PC-3 (cell line): ENCODE results near the gene TP53AIP1. TPM values are rescaled to one million over a fixed set of nuclear protein-coding genes. Genes with fewer than 3 reads are reported as not detected.

Experiments used
- ATAC-seq: fragments of 200-7000 bp; cut with Tn5 transposase; 2 replicates; pipeline ENCODE4 v1.9.1; 2020; ENCODE audit warnings: mild to moderate bottlenecking, moderate library complexity
- BruUV-seq: library from RNA; stranded (reverse); fragments of 400-500 nt; replicated peaks from 2 replicates; lab custom pipeline; 2021; lab: Mats Ljungman, UMichigan
- CTCF ChIA-PET: fragments of 300-600 bp; sonication (Branson Sonifier 250); formaldehyde crosslinking; loops from one replicate; lab custom pipeline; 2022; ENCODE audit warnings: antibody characterized with exemption; lab: Charles Lee
- POLR2A ChIA-PET: fragments of 300-600 bp; sonication (Branson Sonifier 250); formaldehyde crosslinking; loops from one replicate; lab custom pipeline; 2022; ENCODE audit warnings: antibody characterized with exemption; ENCODE audit not compliant: unreplicated experiment; lab: Charles Lee
- DNase-seq: peaks from one replicate; pipeline ENCODE4 v3.0.0-alpha.2; 2015
- H2AFZ ChIP-seq: fragments of 300-600 bp; sonication (generic); 2 replicates; pipeline ENCODE4 v1.6.0; 2016; ENCODE audit warnings: antibody characterized with exemption, low read length
- H3F3A ChIP-seq: fragments of 300-600 bp; sonication (generic); one replicate; pipeline ENCODE4 v1.6.0; 2017; ENCODE audit warnings: antibody characterized with exemption, low read length, control low read depth, mild to moderate bottlenecking; ENCODE audit not compliant: unreplicated experiment
- H3K27ac ChIP-seq: fragments of 300-600 bp; sonication (generic); 2 replicates; pipeline ENCODE4 v1.5.1; 2016; ENCODE audit warnings: mild to moderate bottlenecking, low read length
- H3K27me3 ChIP-seq: fragments of 300-600 bp; sonication (generic); 2 replicates; pipeline ENCODE4 v1.6.1; 2016; ENCODE audit warnings: low read length, mixed read lengths
- H3K36me3 ChIP-seq: fragments of 300-600 bp; sonication (generic); 2 replicates; pipeline ENCODE4 v1.6.1; 2016; ENCODE audit warnings: low read depth, mixed run types, low read length, mixed read lengths
- H3K4me1 ChIP-seq: fragments of 300-600 bp; sonication (generic); 2 replicates; pipeline ENCODE4 v1.5.1; 2016; ENCODE audit warnings: low read length; ENCODE audit not compliant: insufficient read depth
- H3K4me2 ChIP-seq: fragments of 300-600 bp; sonication (generic); 2 replicates; pipeline ENCODE4 v1.6.0; 2016; ENCODE audit warnings: low read length
- H3K4me3 ChIP-seq: fragments of 300-600 bp; sonication (generic); 2 replicates; pipeline ENCODE4 v1.5.1; 2016; ENCODE audit warnings: mild to moderate bottlenecking, low read length, mixed read lengths
- H3K79me2 ChIP-seq: fragments of 300-600 bp; sonication (generic); 2 replicates; pipeline ENCODE4 v1.6.1; 2017; ENCODE audit warnings: low read length, mixed read lengths
- H3K9ac ChIP-seq: fragments of 300-600 bp; sonication (generic); 2 replicates; pipeline ENCODE4 v1.6.0; 2016; ENCODE audit warnings: mild to moderate bottlenecking, low read length
- H3K9me2 ChIP-seq: fragments of 300-600 bp; sonication (generic); replicated peaks from 2 replicates; pipeline ENCODE4 v1.6.1; 2016; ENCODE audit warnings: mixed run types, low read length, mixed read lengths
- H3K9me3 ChIP-seq: fragments of 300-600 bp; sonication (generic); 2 replicates; pipeline ENCODE4 v1.6.1; 2016; ENCODE audit warnings: low read length, mixed read lengths
- H4K20me1 ChIP-seq: fragments of 300-600 bp; sonication (generic); 2 replicates; pipeline ENCODE4 v1.6.1; 2016; ENCODE audit warnings: low read length, mixed read lengths
- EZH2 ChIP-seq: fragments of 300-600 bp; sonication (generic); IDR thresholded peaks from one replicate; pipeline ENCODE4 v1.6.1; 2017; ENCODE audit warnings: antibody characterized with exemption, mild to moderate bottlenecking, low read length; ENCODE audit not compliant: unreplicated experiment
- EZH2phosphoT487 ChIP-seq: fragments of 300-600 bp; sonication (generic); IDR thresholded peaks from 2 replicates; pipeline ENCODE4 v1.6.1; 2018; ENCODE audit warnings: mild to moderate bottlenecking, antibody characterized with exemption, low read length, borderline replicate concordance
- intact Hi-C: fragments of 100-400 bp; cut with micrococcal nuclease; formaldehyde crosslinking; loops from 2 replicates; pipeline ENCODE4 v1.9.0; 2023
- total RNA-seq: library from RNA; depleted of rRNA; stranded (reverse); fragments of >200 nt; gene quantifications from 2 replicates; pipeline ENCODE4 v1.2.3, GENCODE V29; 2014
- TF ChIP-seq, protein P1 (sequence below): fragments of 300-600 bp; sonication (generic); conservative IDR thresholded peaks from 2 replicates; pipeline ENCODE4 v1.5.1; 2017; ENCODE audit warnings: antibody characterized with exemption, low read depth, mild to moderate bottlenecking, low read length

The TP53AIP1 gene
- total RNA-seq, 1 experiment from 2014 or later = 0.58 TPM

DNA sequence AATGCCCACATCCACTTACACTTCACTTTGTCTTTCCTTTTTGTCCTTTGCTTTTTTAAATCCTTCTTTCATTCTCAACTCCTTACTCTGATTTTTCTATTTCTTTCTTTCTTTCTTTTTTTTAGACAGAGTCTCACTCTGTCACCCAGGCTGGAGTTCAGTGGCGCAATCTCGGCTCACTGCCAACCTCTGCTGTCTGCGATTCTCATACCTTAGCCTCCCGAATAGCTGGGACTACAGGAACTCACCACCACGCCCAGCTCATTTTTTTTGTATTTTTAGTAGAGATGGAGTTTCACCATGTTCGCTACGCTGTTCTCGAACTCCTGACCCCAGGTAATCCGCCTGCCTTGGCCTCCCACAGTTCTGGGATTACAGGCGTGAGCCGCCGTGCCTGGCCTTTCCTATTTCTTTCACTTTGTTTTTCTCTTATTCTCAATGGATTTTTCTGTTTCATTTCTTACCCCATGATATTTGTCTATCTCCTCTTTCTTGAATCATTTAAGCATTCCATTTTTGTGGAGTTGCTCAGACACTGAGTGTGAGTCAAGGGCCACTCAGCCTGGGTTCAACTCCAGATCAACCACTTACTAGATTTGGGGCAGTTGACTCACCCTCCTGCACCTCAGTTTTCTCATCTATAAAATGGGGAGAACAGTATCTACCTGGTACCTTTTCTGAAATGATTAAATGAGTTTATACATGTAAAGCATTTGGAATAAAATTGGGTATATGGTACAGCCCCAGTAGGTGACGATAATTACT, 43.9 kb downstream of the TP53AIP1 start:
- H3K27me3 ChIP-seq = no peaks in the 10 kb centered on the region
- H3K9me3 ChIP-seq = no peaks in the 10 kb centered on the region
- no peak overlapping the region for H3K4me3 ChIP-seq
- no peaks in the 10 kb centered on the region for H3K36me3 ChIP-seq
- H3K4me2 ChIP-seq = no peak overlapping the region
- no peaks in the 10 kb centered on the region for H3K9me2 ChIP-seq
- CTCF ChIA-PET = no interaction called here
- H3K27ac ChIP-seq = no peak overlapping the region
- H3K79me2 ChIP-seq = no peaks in the 10 kb centered on the region
- intact Hi-C loops = no loop called here
- H3F3A ChIP-seq = no peaks in the 10 kb centered on the region
- no peak overlapping the region for H3K9ac ChIP-seq
- no TSS peak for BruUV-seq
- DNase-seq (peak; percentile 36), ATAC-seq (no peak)
- POLR2A ChIA-PET = no interaction called here
- no peaks in the 10 kb centered on the region for H3K4me1 ChIP-seq
- no peak overlapping the region for H2AFZ ChIP-seq
- TF ChIP-seq EZH2phosphoT487 (no peak), EZH2 (no peak)
- TF ChIP-seq, protein P1, sequence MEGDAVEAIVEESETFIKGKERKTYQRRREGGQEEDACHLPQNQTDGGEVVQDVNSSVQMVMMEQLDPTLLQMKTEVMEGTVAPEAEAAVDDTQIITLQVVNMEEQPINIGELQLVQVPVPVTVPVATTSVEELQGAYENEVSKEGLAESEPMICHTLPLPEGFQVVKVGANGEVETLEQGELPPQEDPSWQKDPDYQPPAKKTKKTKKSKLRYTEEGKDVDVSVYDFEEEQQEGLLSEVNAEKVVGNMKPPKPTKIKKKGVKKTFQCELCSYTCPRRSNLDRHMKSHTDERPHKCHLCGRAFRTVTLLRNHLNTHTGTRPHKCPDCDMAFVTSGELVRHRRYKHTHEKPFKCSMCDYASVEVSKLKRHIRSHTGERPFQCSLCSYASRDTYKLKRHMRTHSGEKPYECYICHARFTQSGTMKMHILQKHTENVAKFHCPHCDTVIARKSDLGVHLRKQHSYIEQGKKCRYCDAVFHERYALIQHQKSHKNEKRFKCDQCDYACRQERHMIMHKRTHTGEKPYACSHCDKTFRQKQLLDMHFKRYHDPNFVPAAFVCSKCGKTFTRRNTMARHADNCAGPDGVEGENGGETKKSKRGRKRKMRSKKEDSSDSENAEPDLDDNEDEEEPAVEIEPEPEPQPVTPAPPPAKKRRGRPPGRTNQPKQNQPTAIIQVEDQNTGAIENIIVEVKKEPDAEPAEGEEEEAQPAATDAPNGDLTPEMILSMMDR = no peak
- H4K20me1 ChIP-seq = no peaks in the 10 kb centered on the region

DNA sequence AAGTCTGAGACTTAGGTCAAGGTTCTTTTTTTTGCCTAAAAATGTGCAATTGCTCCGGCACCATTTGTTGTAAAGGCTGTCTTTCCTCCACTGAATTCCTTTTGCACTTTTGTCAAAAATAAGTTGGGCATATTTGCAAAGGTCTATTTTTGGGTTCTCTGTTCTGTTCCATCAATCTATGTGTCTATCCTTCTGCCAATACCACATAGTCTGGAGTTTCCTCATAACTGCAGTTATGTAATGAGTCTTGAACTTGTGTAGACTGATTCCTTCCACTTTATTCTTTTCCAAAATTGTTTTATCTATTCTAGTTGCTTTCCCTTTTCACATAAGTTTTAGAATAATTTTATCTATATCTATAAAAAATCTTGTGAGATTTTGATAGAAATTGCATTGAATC, 44.8 kb downstream of the TP53AIP1 start:
- H3K9me3 ChIP-seq = no peaks in the 10 kb centered on the region
- intact Hi-C loops = no loop called here
- POLR2A ChIA-PET = no interaction called here
- H3K27me3 ChIP-seq = no peaks in the 10 kb centered on the region
- no peaks in the 10 kb centered on the region for H4K20me1 ChIP-seq
- ATAC-seq = no peak
- TF ChIP-seq EZH2phosphoT487 (no peak), EZH2 (no peak)
- TF ChIP-seq, protein P1 = no peak
- no peaks in the 10 kb centered on the region for H3K9me2 ChIP-seq
- no peak overlapping the region for H3K9ac ChIP-seq
- no peak overlapping the region for H2AFZ ChIP-seq
- no peaks in the 10 kb centered on the region for H3F3A ChIP-seq
- H3K27ac ChIP-seq = no peak overlapping the region
- H3K4me3 ChIP-seq = no peak overlapping the region
- CTCF ChIA-PET = no interaction called here
- no peak overlapping the region for H3K4me2 ChIP-seq
- BruUV-seq = no TSS peak
- H3K4me1 ChIP-seq = no peaks in the 10 kb centered on the region
- no peaks in the 10 kb centered on the region for H3K36me3 ChIP-seq
- no peak for DNase-seq
- no peaks in the 10 kb centered on the region for H3K79me2 ChIP-seq

DNA sequence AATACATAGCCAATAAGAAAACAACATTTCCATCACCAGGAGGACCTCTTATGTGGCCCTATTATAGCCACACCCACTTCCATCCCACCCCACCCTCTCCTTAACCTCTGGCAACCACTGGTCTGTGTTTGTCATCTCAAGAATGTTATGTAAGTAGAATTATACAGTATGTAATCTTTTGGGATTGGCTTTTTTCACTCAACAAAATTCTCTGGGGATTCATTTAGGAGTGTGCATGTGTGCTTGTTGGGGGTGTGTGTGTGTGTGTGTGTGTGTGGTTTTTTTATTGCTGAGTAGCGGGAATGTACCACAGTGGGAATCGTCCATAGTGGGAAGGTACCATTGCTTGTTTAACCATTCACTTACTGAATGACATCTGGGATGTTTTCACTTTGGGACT, 46.3 kb downstream of the TP53AIP1 start:
- ChIA-PET POLR2A (no interaction called here), CTCF (no interaction called here)
- H2AFZ ChIP-seq = no peak overlapping the region
- H3F3A ChIP-seq = no peaks in the 10 kb centered on the region
- BruUV-seq = no TSS peak
- H4K20me1 ChIP-seq = no peaks in the 10 kb centered on the region
- H3K79me2 ChIP-seq = no peaks in the 10 kb centered on the region
- no peaks in the 10 kb centered on the region for H3K27me3 ChIP-seq
- intact Hi-C loops = no loop called here
- H3K9ac ChIP-seq = no peak overlapping the region
- H3K36me3 ChIP-seq = no peaks in the 10 kb centered on the region
- no peak overlapping the region for H3K4me2 ChIP-seq
- H3K9me3 ChIP-seq = no peaks in the 10 kb centered on the region
- no peak for TF ChIP-seq EZH2
- TF ChIP-seq EZH2phosphoT487 = no peak
- TF ChIP-seq, protein P1 = no peak
- H3K4me3 ChIP-seq = no peak overlapping the region
- DNase-seq (no peak), ATAC-seq (no peak)
- no peaks in the 10 kb centered on the region for H3K4me1 ChIP-seq
- no peak overlapping the region for H3K27ac ChIP-seq
- H3K9me2 ChIP-seq = no peaks in the 10 kb centered on the region
